HG02571 (cell line): ENCODE measurements around the gene DAB1.
"Not testable (repeated sequence)": the region's sequence is repeated elsewhere in the genome, so short reads cannot be mapped to it uniquely, and the experiment has no call there.

Experiments
- ATAC-seq: cut with Tn5 transposase; IDR thresholded peaks from one replicate; pipeline ENCODE4 v1.9.1; 2021; ENCODE audit warnings: mild to moderate bottlenecking, moderate library complexity; ENCODE audit not compliant: unreplicated experiment

The DAB1 gene

DNA sequence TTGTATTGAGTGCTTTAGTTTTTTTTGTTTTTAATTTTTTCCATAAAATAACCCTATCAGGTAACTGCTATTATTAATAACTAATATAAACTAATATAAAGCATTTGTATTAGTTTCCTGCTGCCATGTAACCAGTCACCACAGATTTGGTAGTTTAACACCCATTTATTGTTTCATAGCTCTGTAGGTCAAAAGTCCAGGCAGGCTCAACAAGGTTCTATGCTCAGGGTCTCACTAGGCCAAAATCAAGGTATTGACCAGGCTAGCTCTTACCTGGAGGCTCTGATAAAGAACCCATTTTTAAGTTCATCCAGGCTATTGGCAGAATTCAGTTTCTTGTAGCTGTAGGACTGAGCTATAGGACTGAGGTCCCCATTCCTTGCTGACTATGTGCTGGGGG, 189.4 kb downstream of the DAB1 start:
- no peak for ATAC-seq

DNA sequence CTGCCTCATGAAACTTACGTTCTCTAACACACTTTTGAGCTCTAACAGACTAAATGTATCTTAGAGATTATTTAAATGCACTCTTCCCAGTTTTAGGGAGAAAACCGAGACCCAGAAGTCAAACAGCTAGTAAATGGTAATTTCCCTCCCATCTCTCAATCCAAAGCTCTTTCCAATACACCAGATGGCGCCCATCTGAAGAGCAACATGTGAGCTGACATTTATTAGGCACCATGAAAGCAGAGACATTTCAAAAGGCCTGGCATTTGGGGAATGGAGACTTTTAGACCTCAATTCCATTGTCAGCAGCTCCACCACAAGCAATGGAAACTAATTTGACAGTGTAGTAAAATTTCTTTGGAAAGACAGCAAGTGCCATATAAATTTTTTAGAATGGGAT, 191.4 kb downstream of the DAB1 start:
- no peak for ATAC-seq

DNA sequence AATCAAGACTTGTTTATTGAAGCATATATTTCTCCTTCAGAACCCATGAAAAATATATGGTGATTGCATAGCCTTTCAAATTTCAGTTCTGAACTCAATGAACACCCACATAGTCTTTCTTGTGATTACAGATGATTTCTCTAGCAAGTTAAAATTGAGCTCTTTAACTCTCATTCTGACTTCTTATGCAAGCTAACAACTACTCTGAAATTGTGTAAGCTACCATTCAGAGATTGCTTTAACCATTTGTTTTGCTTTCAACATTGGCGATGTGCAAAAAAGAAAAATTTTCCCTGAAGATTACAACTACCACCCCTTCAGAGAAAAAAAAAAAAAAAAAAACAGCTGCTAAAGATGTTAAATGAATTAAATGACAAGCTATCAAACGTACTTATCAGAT, 193.9 kb downstream of the DAB1 start:
- no peak for ATAC-seq

DNA sequence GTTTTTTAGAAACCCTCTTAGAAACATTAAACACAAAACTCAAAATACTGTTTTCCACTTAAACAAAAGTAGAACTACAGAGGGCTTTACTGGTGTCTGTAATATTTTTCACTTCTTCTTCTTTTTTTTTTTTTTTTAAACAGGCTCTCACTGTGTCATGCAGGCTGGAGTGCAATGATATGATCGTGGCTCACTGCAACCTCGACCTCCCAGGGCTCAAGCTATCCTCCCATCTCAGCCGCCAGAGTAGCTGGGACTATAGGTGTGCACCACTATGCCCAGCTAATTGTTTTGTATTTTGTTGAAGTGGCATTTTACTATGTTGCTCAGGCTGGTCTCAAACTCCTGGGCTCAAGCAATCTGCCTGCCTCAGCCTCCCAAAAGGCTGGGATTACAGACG, 194.8 kb downstream of the DAB1 start:
- ATAC-seq = no peak

DNA sequence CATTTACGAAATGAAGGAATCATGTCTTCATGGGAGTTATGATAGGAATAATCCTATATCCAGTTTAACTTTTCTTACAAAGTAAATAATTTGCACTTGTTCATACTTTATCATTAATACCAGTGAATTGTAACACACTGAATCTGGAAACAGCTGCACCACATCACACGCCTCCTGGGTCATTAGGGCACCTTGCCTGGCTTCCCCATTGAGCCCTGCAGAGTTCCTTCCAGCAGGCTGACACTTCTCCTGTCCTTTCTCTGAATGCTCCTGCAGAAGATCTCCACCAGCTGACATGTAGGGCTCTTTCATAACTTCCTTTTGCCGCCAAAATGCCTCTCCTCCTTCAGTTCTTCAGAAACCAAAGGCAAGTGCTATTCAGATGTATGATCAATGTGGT, 201.1 kb downstream of the DAB1 start:
- ATAC-seq = no peak

DNA sequence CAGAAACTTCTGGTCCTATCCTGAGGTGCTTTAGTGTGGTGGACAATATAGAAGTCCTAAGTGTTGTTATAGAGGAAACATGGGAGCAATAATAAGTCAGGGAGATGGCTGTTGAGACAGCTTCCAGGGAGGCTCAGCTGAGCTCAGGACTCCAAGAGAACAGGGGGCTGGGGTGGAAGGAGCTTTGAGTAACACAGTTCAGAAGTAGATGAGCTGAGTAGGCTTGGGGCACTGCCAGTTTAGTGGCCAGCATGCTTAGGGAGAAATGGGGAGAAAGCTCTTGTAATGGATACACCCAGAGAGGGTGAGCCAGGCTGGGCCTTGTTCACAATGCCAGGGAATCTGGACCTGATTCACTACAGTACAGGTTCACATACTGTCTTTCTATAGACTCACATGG, 201.6 kb downstream of the DAB1 start:
- no peak for ATAC-seq

DNA sequence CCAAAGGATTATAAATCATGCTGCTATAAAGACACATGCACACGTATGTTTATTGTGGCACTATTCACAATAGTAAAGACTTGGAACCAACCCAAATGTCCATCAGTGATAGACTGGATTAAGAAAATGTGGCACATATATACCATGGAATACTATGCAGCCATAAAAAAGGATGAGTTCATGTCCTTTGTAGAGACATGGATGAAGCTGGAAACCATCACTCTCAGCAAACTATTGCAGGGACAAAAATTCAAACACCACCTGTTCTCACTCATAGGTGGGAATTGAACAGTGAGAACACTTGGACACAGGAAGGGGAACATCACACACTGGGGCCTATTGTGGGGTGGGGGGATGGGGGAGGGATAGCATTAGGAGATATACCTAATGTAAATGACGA, 203.0 kb downstream of the DAB1 start:
- not testable (repeated sequence) for ATAC-seq

DNA sequence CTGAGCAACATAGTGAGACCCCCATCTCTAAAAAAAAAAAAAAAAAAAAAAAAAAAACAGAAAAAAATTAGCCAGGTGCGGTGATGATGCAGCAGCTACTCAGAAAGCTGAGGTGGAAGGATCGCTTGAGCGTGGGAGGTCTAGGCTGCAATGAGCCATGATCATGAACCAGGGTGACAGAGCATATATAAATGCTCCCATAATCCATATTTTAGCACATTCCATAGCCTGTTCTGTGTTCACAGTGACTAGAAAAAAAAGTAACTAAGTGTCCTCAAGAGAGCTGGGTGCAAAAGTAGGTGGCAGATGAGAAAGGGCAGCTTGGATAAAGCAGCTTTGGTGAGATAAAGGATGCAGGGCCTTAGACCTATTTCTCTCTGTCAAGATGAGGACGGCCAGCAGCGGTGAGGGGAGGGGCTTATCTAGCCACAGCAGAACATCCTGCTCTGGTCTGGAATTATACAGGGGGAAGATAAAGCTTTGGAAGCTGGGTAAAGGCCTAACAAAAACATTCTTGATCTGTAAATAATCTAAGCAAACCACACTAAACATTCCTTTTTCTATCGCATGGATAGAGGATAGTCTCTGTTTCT, 205.3 kb downstream of the DAB1 start:
- no peak for ATAC-seq

DNA sequence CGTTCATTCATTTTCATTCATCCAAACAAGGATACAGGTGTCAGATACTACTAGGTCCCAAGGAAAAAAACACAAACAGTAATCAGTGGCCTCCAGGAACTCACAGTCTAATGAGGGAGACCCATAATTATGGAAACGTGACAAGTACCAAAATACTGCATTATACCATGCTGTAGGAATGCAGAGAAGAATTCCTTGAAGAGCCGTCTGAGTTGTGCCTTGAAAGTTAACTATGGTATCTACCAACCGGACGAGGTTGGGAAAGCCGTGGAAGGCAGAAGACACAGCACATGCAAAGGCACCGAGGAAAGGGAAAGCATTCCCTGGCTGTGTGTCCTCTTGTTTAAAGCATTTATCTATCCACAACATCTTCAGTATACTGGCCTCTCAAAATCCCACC, 206.0 kb downstream of the DAB1 start:
- no peak for ATAC-seq

DNA sequence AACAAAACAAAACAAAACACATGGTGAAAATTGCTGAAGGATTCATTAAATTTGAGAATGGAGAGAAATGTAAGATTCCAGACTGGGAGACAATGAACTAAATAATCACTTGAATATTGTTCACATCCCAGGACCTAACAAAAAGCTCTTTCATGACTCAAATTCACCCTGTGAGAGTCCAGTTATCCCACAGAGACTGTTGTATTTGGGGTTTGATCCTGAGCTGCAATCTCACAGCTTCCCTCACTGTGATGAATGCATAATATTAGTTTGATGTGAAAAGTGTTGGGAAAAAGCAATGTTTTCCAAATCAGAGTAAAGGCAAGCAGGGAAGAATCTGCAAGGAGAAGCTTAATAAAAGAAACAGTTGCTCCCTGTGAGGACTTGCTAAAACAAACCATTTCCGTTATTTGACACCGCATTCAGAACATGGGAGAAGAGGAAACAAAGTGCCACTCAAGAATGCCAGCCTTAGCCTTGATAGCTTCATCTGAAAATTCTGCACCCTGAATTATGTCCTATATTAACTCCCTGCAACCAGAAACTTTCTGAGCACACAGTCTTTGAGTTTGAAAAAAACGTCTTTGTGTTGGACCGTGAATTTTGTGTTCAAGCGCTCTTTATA, 208.8 kb downstream of the DAB1 start:
- no peak for ATAC-seq

DNA sequence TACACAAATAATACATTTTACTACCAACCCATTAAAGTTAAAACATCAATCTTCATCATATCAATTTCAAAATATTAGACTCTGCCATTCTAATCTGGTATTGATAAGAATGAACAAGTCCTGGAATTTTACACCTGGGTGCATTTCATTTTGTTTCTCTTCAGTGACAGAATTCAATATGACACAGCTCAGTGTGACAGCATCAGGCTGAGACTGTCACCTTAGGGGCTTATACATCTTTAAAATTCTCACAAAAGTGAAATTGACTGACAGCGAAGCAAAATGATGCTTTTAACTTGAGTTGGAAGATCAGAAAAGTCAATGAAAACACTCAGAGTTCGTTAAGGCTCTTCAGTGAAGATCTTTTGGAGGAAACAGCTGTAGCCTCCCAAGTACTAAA, 213.0 kb downstream of the DAB1 start:
- no peak for ATAC-seq

DNA sequence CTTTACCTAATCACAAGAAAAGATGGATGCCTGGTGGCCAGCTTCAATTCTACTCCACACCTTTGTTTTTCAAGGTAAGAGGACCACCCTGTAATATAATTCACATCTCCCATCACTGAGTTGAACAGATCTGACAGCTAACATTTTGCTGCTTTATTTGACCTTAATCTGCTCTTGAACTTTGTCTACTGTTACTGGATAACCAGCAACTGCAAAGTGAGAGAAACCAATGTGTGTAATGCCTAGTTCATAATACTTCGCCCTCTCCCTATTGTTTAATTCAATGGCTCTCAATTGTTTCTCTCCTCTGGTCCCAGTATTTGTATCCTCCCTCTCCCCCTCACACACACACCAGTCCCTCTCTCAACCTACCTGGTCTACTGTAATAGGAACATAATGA, 214.4 kb downstream of the DAB1 start:
- ATAC-seq = no peak

DNA sequence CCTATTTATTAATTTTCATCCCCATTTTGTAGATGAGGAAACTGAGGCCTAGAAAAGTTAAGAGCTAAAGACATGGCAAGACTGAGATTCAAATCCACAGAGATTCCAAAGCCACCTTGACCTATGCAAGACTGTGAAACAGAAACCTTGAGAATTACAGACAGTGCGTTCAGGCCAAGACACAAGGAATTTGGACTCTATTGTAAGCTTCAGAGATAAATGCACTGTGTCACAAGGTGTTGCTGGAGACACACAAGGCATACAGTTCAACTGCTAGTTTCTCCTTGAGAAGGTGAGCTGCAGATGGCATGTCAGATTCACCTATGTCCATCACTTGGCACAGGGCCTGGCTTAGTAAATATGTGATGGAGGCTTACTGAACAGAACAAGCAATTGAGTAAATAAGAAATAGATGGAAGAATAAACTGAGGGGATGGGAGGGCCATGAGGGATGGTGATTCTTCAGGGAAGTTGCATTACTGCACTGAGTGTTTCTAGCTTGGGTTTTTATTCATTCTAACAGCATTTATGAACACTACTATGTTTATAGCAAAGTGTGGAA, 215.0 kb downstream of the DAB1 start:
- ATAC-seq = no peak

DNA sequence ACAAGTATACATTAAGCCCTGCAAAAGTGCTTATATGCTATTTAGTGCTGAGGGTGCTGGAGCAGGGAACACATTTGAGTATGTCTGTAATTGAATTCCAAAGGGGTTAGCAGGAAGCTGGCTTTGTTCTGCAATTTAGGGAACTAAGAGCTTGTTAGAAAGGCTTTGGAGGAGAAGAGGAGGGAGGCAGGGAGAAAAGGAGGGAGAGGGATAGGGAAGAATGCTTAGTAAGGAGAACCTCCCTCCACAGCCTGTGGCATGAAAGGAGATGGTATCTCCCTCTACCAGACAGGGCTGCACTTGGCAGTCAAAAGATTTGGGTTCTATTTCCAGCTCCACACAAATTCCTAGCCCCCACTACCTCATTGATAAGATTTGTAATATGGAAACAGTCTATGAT, 217.8 kb downstream of the DAB1 start:
- ATAC-seq = no peak

DNA sequence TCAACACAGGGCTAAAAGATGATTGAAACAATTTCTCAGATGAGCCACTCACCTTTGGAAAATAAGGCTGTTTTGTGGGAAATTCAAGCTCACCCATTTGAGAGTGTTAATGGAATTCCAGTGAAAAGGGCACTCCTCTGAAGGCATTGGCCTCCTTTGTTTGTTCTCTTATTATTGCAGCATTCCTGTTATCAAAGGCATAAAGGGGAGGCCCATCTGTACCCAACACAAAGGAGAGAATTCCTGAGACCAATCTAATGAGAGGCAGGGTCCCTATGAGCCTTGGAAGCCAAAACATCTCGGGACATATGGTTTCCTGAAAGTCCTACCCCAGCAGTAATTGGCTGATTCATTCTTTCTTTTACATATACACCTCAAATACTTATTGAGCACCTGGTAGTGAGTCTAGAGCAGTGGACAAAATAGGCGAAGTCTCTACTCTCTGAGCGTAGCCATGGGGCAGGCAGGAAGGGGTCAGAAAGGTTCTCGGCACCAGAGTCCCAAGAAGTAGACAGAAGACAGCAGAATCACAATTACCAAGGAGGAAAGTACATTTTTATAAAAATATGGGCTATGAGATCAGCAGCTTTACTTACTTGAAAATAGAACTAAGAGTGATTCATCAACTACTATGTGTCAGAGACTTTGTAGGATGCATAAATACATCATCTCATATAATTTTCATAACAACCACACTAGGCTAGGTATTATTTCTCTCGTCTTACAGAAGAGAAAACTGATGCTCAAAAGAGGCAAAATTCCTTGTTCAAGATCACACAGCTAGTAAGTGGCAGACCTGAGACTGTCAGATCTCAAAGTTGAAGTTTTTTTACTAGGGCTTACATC, 218.7 kb downstream of the DAB1 start:
- ATAC-seq = no peak

DNA sequence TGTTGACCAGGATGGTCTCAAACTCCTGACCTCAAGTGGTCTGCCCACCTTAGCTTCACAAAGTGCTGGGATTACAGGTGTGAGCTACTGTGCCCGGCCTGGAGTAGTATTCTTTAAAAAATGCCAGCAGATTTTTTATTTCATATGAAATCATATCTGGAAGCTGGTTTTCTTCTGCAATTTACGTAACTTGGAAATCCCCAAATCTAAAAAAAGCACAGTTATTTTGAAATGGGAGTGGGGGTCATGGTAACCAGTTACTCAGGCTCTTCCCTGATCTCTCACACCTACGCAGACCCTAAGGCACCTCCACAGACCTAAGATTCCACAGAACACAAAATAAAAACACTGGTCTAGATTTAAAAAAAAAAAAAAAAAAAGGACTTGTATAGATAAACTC, 219.8 kb downstream of the DAB1 start:
- no peak for ATAC-seq

DNA sequence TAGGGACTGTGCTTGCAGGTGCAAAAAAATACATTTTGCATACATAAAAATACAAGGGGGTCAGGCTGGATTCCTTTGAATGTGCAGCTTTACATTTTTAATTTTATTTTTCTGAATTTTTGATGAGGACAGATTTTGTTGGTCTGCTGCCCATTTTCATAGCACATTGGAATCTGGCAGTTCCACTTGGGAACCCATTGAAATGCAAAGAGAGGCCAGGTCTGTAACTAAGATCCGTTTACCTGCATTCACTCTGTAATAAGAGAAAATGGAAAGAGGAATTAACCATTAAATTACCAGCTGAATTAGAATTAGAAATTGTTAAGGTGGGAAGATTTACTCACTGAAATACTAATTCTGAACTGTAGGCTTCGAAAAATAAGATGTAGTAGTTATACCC, 221.6 kb downstream of the DAB1 start:
- ATAC-seq = no peak

DNA sequence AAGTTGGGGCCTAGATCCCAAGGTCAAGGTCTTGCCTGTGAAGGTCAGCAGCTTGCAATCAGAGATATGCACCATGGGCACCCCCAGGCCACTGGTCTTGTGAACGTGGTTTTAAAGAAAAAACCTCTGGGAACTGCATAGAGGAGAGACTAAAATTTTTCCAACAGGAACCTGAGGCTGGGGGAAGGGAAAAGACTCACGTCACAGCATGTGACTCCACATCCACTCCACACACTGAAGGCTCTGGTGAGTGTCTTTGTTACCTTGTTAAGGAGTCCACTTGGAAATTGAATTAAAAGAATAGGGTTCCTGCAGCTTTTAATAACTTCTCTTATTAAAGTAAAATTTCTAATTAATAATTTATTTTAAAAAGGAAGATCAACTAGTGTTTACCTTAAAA, 224.9 kb downstream of the DAB1 start:
- ATAC-seq = no peak

DNA sequence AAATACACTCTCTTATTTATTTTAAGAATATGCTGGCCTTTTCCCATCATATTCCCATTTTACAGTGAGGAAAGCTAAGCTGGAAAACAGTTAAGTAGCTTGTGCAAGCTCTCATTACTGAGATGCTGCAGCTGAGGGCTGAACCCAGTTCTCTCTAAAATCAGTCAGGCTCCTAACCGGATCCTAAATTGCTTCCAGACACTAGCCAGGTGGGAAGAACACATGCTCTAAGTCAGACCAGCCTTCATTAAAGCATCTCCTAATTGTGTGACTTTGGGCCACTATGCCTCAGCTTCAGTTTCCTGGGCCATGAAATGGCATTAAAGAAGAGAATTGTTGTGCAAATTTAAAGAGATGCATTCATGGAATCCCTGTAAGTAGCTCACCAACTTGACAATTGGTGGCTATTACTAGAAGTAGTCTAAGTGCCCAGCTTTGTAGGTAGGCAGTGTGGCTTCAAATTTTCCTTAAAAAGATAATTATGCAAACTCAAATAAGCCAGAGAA, 228.4 kb downstream of the DAB1 start:
- no peak for ATAC-seq

DNA sequence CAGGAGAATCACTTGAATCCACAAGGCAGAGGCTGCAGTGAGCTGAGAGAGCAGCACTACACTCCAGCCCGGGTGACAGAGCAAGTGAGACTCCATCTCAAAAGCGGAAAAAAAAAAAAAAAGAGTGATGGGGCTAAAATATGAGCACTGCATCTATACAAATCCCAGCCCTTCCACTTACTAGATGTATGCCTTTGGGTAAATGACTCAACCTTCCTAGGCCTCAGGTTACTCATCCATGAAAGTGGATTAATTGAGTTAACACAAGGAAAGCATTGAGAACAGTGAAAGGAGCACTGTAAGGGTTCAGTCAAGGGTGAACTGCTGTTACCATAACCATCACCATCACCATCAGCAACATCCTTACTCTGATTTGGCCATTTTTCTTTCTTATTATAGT, 231.6 kb downstream of the DAB1 start:
- ATAC-seq = no peak

DNA sequence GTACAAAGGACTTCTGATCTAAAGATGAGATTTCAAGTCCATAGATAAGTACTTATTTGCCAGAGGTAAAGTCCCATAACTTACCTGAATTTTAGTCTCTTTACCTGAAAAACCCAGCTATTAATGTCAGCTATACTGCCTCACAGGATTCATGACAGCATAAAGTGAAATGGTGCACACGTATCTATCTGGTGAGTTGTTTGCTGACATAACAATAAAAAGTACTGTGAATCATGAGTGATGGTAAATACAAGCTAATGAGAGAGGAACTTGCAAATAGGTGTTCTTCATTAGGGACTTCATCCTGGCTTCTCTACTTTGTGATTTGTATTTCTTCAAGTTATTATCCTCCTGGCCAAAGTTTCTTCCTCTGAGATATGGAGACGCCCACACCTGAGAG, 233.0 kb downstream of the DAB1 start:
- no peak for ATAC-seq

DNA sequence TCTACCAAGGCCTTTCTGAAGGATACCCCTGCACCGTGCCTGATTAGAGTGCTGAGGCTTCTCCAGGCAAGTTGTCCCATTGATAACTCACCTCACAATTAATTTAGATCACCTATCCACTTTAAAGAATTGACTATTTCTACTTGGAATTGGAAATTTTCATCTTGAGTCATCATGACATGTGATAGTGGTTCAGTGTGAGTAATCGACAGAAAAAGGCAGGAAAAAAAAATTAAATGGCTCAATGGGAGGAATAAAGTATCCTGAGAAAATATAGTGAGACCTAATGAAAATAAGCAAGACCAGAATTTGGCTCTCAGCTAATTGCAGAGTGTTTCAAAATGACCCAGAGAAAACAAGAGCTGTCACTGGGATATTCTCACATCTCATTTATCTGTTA, 235.7 kb downstream of the DAB1 start:
- ATAC-seq = no peak
